IPS-NIHi11 (cell line): Measurements from ENCODE around the gene TNFSF8.

ENCODE experiments used
- DNase-seq: peaks from one replicate; pipeline ENCODE4 v3.0.0; 2012; ENCODE audit warnings: mixed read lengths, low spot score

TNFSF8 gene

DNA sequence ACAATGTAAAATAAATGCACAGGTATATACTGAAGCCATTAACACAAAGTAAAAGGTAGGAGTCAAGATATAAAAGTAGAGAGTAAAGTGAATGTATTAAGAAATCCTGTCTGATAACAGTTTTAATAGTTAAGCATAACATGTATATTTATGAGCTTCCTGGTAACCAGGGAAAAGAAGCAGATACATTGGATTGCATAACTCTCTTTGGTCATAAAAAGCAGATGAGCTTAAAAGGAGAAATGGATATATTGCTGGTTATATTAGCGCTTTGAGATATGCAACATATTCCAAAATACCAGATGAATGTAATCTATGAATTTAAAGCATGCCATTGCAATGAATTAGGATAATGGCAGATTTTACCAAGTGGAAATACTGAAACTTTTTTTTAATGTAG, 6.2 kb upstream of the TNFSF8 start:
- no peak for DNase-seq

DNA sequence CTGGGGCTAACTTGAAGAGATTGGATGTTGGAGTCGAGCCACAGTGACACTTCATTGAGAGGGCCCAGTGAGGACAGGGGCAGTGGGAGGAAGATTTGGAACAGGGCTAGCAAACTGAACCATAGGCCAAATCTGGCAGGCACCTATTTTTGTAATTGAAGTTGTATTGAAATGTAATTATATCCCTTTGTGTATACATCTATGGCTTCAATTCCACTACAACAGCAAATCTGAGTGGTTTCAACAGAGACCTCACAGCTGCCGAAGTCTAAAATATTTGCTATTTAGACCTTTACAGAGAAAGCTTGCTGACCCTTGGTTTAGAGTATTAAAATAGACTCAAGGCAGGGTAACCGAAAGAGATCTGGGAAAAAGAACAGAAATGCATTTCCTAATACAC, 4.7 kb upstream of the TNFSF8 start:
- no peak for DNase-seq

DNA sequence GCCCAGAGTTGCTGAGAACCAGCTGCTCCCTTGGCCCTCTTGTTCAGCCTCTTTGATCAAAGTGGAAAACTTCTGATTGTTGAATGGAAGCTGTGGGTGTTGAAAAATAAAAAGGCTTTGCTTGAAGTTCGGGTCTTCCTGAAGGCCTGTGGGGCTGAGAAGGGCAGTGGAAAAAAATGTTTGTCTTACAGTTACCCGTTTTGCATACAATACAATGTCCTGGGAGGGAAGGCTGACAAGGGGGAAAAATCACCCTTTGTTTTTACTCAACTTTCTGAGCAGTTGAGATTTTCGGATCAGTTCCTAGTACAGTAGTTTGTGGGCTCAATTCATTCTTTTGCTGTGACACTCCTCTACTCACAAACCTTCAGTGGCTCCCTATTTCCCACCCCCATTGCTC, 2.1 kb upstream of the TNFSF8 start:
- no peak for DNase-seq

DNA sequence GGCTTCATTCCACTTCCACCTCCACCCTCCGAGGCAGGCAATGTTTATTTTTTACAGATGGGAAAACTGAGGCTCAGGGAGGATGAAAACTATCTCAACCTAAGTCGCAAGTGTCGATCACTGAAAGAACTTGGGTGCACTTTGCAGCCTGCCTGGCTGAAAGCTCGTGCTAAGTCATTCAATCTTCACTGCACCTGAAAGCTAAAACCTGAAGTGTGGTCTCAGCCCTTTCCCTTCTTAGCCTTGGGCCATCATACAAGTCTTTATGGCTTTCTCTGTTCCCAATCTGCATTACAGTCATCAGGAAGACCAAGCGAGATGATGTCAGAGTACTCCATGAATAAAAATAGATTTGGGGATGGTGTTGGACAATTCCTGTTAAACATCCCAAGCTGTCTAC, 1.0 kb upstream of the TNFSF8 start:
- DNase-seq, result no peak

DNA sequence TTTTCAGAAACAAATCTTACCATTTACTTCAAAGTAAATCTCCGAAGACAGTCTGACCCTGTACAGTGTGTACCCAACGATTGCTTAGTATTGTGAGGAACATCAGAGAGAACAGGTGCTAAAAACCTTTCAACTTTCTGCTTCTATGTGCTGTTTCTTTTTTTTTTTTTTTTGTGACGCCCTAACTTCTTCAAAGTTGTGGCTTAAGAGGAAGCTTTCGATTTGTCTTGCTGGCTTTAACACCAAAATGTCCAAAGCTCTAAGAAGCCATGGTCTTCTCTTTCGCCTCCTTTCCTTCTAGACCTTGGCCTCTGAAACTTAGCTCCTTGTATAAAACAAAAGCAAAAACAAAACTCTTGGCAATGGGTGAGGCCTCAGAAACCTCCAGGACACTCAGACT, 1.2 kb downstream of the TNFSF8 start:
- DNase-seq, result no peak

DNA sequence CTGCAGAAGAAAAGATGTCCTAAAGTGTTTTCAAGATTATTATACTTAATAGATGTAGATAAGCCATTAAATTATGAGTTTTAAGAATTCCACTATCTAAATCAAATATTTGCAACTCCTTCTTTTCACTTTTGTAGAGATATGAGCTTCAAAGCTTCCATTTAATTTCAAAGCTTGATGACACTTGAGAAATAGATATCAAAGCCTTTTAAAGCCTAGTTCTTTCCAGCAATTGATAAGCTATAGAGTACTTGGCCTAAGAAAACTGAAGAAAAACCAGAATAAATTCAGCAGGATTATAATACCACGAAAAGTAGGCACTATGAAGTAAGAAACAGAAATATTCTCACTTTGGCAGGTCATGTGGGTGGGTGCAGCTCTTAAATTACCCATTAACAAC, 1.7 kb downstream of the TNFSF8 start:
- DNase-seq, result no peak

DNA sequence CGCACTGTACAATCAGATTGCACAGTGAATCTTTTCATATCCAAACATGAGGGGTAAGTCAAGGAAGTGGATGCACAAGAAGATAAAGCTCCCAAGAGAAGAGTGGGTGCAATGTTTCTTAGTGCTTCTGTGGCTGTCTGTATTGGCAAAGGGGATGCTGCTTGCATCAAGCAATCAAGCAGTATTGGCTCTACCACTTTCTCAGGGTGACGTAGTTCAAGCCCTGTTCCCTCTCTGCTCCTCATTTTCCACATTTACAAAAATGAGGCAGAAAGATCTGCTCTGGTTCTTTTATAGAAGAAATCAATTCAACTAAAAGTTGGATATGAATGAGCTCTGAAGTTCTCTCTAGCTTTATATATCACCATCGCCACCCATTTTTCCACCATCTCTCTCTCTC, 2.3 kb downstream of the TNFSF8 start:
- no peak for DNase-seq

DNA sequence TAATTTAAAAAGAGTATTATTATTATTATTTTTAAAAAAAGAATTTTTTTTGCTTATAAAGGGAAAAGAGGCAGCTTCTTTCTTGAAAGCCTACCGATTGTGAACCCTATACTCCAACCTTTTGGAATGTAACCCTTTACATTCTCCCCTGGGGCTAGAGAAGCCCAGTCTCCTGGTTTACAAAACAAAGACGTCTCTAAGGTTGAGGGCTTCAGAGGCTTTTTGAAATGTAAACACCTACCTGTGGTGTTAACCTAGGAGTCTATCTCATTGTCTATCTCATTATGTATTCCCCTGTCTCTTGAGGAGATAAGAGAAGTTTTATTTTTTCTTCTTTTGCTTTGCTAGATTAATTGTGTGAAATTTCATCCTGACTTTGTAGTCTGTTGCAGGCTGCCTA, 4.7 kb downstream of the TNFSF8 start:
- peak; percentile 48 for DNase-seq

DNA sequence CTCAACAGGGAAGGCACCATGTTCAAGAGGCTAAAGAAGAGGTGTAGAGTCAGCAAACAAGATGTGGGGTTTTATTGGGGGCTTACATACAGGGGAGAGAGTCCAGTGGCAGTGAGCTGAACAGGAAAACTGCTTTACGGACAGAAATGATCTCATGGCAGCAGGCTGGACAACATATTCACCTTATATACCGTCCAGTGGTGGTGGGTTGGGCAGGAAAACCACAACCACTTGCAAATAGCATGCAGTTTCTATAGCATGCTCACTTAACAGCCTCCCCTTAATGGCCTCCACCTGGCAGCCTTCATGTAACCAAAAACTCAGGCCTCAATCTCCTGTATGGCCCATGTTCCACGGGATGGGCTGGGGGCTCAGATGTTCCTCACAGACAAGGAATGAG, 5.4 kb downstream of the TNFSF8 start:
- no peak for DNase-seq

DNA sequence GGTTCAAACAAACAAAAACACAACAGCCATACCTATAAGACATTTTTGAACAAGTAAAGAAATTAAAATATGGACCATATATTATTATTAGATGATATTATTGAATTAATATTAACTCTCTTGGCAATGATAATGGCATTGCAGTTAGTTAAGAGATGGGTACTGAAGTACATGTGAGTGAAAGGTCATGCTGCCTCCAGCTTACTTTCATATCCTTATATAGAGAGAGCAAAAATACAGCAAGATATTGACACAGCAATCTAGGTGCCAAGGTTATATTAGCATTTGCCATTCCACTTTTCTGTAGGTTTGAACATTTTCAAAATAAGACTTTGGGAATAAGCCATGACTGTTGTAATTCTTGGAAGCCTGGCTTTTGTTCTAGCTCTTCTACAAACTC, 6.1 kb downstream of the TNFSF8 start:
- no peak for DNase-seq

DNA sequence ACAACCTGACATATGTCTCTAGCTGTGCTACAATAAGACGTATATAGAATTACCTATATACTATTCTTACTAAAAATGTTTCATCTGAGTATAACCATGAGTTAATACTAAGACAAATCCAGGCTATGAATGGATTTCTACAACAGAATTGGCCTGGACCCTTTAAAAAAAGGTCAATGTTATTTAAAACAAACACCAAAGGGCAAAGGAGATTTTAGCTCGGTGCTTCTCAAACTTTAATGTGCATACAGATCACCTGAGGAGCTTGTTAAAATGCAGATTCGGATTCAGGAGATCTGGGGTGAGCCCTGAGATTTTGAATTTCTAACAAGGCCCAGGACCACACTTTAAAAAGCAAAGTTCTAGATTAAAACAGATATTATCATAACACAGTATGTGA, 6.5 kb downstream of the TNFSF8 start:
- no peak for DNase-seq

DNA sequence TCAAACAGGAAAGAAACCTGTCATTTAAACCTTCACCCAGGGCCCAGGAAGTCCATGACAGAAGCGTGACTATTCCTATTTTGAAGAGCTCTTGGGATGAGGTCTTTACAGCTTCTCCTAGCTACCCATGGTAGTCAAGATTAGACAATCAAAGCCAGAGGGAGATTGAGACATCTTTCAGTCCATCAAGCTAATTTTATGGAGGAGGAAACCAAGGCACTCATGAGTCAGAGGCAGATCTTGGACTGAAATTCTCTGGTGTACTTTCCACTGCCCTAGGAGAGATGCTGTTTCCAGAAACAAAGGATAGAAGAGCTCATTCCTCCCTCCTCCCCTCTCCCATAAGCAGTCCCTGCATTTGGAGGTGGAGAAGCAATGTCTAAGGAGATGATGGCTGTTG, 9.2 kb downstream of the TNFSF8 start:
- DNase-seq, result no peak

DNA sequence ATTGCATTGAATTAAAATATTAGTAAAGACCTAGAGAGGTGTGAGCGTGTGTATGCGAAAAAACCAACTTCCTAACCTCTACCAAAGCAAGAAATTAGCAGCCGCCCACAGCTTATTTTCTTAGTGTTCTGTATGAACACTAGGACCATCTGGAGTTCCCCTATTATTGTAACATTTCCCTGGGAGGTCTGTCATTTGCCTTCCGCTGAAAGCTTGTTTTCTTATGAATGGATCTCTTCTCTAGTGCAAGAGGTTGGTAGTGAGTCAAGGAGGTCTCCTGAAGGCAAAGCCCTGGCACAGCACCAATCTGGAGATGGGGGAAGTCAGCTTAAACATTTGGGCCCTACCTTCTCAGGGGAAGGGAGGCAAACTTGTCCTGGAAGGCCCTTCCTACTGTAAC, 10.8 kb downstream of the TNFSF8 start:
- DNase-seq, result no peak

DNA sequence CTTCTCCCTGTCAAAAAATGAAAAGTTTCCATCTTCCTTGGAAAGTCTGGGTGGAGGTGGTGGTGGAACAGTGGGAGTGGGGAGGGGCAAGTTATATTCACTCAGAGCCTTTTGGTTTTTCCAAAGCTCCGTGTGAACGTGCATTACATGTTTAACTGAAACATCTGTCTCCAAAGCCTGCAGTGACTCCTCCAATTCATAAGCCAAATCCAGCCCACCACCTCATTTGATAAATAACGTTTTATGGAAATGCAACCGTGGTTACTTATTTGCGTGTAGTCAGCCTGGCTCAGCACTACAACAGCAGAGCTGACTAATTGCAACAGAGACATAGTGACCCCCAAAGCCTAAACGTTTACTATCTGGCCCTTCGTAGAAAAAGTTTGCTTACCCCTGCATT, 13.9 kb downstream of the TNFSF8 start:
- DNase-seq, result no peak

DNA sequence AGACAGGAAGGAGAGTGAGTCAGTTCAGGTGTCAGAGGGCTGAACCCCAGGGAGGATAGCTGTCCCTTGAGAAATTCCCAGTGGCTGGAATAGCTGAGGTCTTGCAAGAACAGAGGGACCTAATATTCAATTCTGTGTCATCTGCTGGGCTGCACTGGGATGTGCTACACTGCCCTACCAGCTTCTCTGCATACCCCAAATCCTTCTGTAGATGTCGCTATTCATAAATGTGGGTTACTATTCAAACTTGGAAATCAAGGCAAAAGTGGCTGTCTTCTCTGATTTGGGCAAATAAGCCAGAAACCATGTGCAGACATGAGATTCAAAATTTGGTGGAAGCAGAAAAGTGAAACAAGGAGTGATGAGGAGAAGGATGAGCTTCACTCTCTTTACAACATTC, 16.3 kb downstream of the TNFSF8 start:
- no peak for DNase-seq

DNA sequence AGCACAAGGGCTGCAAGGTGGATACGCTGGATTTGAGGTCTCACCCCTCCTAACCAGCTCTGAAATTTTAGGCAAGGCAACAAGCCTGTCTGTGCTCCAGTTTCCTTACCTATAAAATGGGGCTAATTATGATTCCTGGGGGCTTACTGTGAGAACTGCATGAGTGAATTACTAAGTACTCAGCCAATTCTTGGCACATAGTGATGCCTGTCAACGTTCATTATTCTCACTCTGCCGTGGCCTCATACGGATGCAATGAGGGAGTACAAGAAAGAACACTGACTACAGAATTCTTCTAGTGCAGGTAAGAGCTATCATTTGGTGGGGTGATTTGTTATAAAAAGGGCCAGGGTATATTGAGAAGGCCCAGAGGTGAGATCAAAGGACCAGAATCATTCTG, 16.7 kb downstream of the TNFSF8 start:
- no peak for DNase-seq

DNA sequence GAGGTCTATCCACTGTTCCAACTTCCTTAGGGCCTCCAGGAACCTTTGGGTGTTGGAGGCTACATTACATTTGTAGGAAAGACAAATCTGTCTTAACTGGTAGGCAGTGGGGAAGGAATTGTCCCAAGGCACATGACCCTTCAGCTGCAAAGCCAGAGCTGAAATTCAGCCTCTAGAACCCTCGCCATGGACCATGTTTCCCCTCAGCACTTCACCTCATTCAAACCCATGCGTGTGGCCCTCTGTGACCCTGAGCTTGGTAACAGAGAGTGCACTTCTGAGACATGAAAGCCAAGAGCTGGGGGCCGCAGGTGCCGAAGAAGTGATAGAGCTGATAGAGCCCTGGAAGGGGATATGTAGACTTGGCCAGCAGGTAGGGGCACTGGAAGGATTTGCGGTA, 17.2 kb downstream of the TNFSF8 start:
- no peak for DNase-seq

DNA sequence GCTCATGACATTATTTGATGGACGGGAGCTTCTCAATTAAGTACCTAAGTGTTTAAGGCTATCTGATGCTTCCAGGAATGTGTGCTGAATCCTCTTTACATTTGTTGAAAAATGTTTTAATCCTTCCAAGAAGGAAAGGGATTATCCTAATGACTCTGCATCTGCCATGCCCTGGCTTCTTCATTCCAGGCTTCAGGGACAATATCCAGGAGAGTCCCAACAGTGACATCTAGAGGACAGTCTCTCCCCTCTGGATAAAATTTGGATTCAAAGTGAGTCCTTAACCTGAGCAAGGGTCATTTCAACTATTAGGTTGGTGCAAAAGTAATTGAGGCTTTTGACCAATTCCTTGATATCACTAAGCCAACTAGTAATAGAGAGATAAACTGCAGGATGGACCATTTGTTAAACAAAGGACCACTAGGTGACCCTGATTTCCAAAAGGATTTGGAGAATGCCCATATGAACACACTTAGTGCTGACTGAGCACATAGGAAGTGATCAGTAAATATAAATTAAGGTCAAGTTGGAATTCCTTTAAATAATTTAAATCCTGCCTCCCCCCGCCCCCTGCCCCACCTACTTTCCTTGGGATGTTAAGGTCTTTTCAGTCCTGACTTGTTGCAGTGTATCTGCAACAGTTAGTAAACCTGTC, 19.1 kb downstream of the TNFSF8 start:
- peak; percentile 60 for DNase-seq

DNA sequence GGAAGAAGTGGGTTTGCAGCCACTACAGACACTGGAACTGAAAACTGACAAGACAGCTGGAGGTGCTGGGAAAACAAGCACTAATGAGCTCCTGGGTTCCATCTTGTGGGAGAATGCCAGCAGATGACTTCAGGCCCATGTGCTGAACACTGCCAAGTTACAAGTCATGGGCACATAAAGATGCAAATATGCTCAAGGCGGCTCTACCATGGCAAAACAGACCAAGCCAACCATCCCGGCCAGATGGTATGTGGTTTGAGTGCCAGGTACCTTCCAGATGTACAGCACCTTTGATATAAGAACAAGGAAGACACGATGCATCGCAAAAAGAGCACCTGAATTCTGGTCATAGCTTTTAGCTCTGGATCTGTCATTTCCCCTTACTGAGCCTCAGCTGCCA, 19.9 kb downstream of the TNFSF8 start:
- no peak for DNase-seq

DNA sequence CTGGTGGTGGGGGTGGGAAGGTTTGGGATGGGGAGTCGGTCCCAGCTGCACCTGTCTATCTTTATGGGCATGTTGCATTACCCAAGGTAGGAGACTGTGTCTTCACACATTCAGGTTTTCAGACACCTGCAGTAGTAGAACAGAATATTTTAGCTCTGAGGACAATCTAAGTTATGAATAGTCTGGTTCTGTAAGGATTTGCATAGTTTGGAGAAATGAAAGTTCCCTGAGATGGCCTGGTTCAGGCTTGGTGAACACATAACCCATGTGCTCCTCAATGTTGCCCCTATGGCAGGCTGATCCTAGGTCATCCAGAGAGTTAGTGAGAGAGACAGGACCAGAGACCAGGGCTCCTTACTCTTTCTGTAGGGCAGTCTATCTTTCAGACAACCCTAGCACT, 20.7 kb downstream of the TNFSF8 start:
- no peak for DNase-seq

DNA sequence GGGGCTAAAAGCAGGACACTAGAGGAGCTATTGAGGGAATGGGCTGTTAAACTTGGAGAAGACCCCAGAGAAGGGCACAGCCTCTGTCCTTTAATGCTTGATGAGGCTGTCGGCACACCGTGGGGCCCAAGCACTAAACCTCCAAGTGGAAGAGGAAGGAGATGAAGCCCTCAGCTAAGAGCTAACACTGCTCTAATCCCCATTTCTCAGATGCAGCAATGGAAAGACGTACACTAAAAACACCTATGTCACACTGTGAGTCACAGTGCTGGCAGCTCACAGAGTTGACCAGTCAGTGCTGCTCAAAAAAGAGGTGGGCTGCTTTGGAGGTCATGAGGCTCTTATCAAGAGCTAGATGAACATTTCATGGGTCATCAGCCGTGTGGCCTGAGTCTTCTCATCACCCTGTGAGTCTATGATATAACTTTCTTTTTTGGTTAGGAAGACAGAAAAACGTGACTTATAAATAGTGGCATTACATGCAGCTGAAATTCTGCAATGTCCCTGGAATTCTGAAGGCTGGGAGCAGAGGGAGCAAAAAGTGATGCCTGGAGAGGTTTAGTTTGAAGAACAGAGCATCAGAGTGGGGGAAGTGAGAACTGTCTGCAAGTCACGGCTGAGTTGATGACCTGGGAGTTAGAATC, 21.5 kb downstream of the TNFSF8 start:
- no peak for DNase-seq

DNA sequence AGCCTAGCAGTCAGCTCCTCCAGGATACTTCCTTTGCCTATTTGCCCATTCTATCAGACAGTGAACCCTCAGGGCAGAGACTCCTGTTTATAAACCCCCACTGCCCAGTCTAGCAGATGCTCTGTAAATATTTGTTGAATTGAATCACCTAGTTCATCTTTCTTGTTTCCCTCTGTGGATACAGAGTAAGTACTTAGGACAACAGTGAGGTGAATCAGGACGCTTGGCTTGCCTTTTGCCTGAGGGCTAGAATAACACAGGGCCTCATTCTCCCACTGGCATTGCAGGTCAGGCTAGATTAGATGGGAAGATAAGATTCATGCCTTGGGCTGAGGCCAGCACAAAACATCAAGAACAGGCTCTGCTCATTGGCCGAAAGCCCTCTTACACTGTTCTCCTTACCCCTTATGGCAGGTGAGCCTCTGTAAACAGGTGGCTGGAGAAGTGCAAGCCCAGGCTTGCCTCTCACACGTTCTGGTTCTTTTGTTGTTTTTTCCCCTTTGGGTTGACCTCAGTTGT, 22.2 kb downstream of the TNFSF8 start:
- no peak for DNase-seq

DNA sequence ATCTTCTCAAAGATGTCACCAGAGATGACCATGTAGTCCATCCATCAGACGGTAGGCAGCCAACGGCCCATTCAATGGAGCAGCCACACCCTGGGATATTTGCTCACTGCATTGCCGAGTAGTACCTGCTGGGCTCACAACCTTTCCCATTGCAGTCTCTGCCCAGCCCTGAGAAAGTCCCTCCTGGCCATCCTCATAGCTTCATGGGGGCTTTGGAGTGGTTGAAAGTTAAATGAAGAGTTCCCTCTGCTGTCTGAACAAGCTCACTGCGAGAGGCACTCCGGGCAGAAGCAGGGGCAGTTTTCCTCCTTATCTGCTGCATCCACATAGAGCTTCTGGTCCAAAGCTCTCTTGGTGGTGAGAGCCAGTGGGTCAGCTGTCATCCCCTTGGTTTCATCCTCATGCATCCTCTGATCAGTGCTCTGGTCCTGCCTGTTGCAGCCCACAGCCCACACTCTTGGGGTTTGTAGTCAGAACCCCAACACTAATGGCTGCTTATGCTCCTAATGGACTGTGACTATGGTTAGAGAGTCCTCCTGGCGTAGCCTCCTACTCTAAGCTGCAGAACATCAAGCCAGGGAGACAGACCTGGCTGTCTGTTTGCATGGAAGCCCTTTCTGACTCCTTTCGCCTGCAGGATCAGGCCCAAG, 23.3 kb downstream of the TNFSF8 start:
- DNase-seq, result peak; percentile 67
